ENCODE data around the gene LMCD1. TPM values are rescaled to one million over a fixed set of nuclear protein-coding genes. Genes with fewer than 3 reads are reported as not detected.

Gene LMCD1
- total and polyA plus RNA-seq, 2 donors (not counting 1 experiment from before 2014, with no cell fraction given), result 1.4 to 4.9 TPM

DNA sequence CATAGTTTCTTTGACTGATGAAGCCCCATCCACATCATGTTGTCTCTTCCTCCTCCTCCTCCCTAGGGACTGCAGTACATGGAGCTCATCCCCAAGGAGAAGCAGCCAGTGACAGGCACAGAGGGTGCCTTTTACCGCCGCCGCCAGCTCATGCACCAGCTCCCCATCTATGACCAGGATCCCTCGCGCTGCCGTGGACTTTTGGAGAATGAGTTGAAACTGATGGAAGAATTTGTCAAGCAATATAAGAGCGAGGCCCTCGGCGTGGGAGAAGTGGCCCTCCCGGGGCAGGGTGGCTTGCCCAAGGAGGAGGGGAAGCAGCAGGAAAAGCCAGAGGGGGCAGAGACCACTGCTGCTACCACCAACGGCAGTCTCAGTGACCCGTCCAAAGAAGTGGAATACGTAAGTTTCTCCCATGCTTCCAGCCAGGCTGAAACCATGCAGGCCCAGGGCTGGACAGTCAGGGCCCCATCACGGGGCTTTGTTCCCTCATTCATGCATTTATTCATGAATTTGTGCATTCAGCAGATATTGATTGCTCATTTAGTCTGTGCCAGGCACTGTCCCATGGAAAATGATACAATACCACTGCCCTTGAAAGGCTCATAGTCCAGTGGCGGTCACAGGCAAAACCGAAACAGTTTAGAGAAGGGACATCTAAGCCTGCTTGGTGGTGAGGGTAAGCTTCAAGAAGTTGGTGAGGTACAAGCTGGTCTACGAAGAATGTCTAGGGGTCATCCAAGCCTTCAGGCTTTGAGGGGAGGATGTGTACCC, 47.1 kb downstream of the LMCD1 start:
- H3K36me3 ChIP-seq (replicated peaks in 1 of 2; ENCODE audit: control extremely low read depth in 1 of 2, control insufficient read depth in 1 of 2, extremely low read depth in 1 of 2, insufficient read depth in 2 of 2, low read length in 1 of 2), result no peaks in the 10 kb centered on the region
- H3K4me2 ChIP-seq (replicated peaks; ENCODE audit: low read depth, low read length, poor library complexity, severe bottlenecking), result no peak overlapping the region
- Mint-ChIP-seq H3K27me3 (no peaks in the 10 kb centered on the region), H3K4me1 (no peaks in the 10 kb centered on the region), H3K4me3 (no peak overlapping the region), H3K9me3 (ENCODE audit: insufficient read depth) (no peaks in the 10 kb centered on the region), H3K27ac (no peak overlapping the region)
- ChIA-PET CTCF (no interaction called here), POLR2A (no interaction called here)
- intact Hi-C loops (cut with micrococcal nuclease), result no loop called here
- H4K20me1 ChIP-seq (ENCODE audit: control insufficient read depth, insufficient read depth, low read length, poor library complexity, severe bottlenecking), result no peaks in the 10 kb centered on the region
- H3K27me3 ChIP-seq (replicated peaks in 1 of 4; ENCODE audit: control extremely low read depth in 1 of 4, control insufficient read depth in 3 of 4, insufficient read depth in 4 of 4, low read length in 3 of 4), result no peaks in the 10 kb centered on the region
- no peak overlapping the region for H2AFZ ChIP-seq (ENCODE audit: insufficient read depth, low read depth, low read length, poor library complexity, severe bottlenecking)
- H3K9me3 ChIP-seq (ENCODE audit: control extremely low read depth in 1 of 3, control insufficient read depth in 2 of 3, insufficient read depth in 1 of 3, low read length in 2 of 3), result no peaks in the 10 kb centered on the region
- no peak overlapping the region for H3K9ac ChIP-seq (ENCODE audit: low read length)
- H3K27ac ChIP-seq (ENCODE audit: low read length in 2 of 2), result no peak overlapping the region
- no peak for ATAC-seq (ENCODE audit: low read depth)
- H3K4me1 ChIP-seq (ENCODE audit: control insufficient read depth in 2 of 2, insufficient read depth in 2 of 2, low read length in 2 of 2), result no peaks in the 10 kb centered on the region
- WGBS (ENCODE audit: insufficient coverage), result 98% methylated on average over 14 of the region's 17 CpGs
- TF ChIP-seq EZH2 (IDR thresholded peaks at IDR 0.05; ENCODE audit: borderline replicate concordance, insufficient read depth, low read depth, low read length, poor library complexity, severe bottlenecking), result no peak
- TF ChIP-seq, protein P1, sequence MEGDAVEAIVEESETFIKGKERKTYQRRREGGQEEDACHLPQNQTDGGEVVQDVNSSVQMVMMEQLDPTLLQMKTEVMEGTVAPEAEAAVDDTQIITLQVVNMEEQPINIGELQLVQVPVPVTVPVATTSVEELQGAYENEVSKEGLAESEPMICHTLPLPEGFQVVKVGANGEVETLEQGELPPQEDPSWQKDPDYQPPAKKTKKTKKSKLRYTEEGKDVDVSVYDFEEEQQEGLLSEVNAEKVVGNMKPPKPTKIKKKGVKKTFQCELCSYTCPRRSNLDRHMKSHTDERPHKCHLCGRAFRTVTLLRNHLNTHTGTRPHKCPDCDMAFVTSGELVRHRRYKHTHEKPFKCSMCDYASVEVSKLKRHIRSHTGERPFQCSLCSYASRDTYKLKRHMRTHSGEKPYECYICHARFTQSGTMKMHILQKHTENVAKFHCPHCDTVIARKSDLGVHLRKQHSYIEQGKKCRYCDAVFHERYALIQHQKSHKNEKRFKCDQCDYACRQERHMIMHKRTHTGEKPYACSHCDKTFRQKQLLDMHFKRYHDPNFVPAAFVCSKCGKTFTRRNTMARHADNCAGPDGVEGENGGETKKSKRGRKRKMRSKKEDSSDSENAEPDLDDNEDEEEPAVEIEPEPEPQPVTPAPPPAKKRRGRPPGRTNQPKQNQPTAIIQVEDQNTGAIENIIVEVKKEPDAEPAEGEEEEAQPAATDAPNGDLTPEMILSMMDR (IDR thresholded peaks at IDR 0.05), result no peak
- no peak overlapping the region for H3K4me3 ChIP-seq (ENCODE audit: control extremely low read depth in 1 of 5, extremely low read depth in 1 of 5, insufficient read depth in 1 of 5, low read depth in 2 of 5, low read length in 4 of 5)
- no peak for DNase-seq
- no peaks in the 10 kb centered on the region for H3K79me2 ChIP-seq (ENCODE audit: control insufficient read depth, insufficient read depth, low read length)

DNA sequence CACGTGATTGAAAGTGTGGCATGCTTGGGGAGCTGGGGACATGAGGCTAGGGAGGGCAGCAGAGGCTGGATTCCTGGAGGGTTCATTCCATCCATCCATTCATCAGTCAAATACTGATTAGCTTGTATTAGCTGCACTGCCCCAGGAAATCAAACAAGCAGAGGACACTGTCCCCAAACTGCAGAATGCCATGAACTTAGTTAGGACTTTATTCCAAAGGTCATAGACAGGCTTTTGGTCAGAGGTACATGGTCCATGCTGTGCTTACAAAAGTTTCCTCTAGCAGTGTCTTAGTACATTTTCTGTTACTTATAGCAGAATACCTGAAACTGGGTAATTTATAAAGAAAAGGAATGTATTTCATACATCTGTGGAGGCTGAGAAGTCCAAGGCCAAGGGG, 47.7 kb downstream of the LMCD1 start:
- H4K20me1 ChIP-seq (ENCODE audit: control insufficient read depth, insufficient read depth, low read length, poor library complexity, severe bottlenecking), result no peaks in the 10 kb centered on the region
- H3K27ac ChIP-seq (ENCODE audit: low read length in 2 of 2), result no peak overlapping the region
- Mint-ChIP-seq H3K9me3 (ENCODE audit: insufficient read depth) (no peaks in the 10 kb centered on the region), H3K27ac (no peak overlapping the region), H3K4me1 (no peaks in the 10 kb centered on the region), H3K27me3 (no peaks in the 10 kb centered on the region), H3K4me3 (no peak overlapping the region)
- DNase-seq (no peak), ATAC-seq (ENCODE audit: low read depth) (no peak)
- TF ChIP-seq, protein P1 (IDR thresholded peaks at IDR 0.05), result no peak
- TF ChIP-seq EZH2 (IDR thresholded peaks at IDR 0.05; ENCODE audit: borderline replicate concordance, insufficient read depth, low read depth, low read length, poor library complexity, severe bottlenecking), result no peak
- POLR2A ChIA-PET, result no interaction called here
- WGBS (ENCODE audit: insufficient coverage), result no CpG with 5 or more reads among the region's 1 CpG
- no peaks in the 10 kb centered on the region for H3K79me2 ChIP-seq (ENCODE audit: control insufficient read depth, insufficient read depth, low read length)
- intact Hi-C loops (cut with micrococcal nuclease), result no loop called here
- CTCF ChIA-PET, result no interaction called here
- no peaks in the 10 kb centered on the region for H3K9me3 ChIP-seq (ENCODE audit: control extremely low read depth in 1 of 3, control insufficient read depth in 2 of 3, insufficient read depth in 1 of 3, low read length in 2 of 3)
- H3K4me3 ChIP-seq (ENCODE audit: control extremely low read depth in 1 of 5, extremely low read depth in 1 of 5, insufficient read depth in 1 of 5, low read depth in 2 of 5, low read length in 4 of 5), result no peak overlapping the region
- no peaks in the 10 kb centered on the region for H3K4me1 ChIP-seq (ENCODE audit: control insufficient read depth in 2 of 2, insufficient read depth in 2 of 2, low read length in 2 of 2)
- no peak overlapping the region for H3K4me2 ChIP-seq (replicated peaks; ENCODE audit: low read depth, low read length, poor library complexity, severe bottlenecking)
- no peaks in the 10 kb centered on the region for H3K27me3 ChIP-seq (replicated peaks in 1 of 4; ENCODE audit: control extremely low read depth in 1 of 4, control insufficient read depth in 3 of 4, insufficient read depth in 4 of 4, low read length in 3 of 4)
- no peak overlapping the region for H2AFZ ChIP-seq (ENCODE audit: insufficient read depth, low read depth, low read length, poor library complexity, severe bottlenecking)
- H3K9ac ChIP-seq (ENCODE audit: low read length), result no peak overlapping the region
- no peaks in the 10 kb centered on the region for H3K36me3 ChIP-seq (replicated peaks in 1 of 2; ENCODE audit: control extremely low read depth in 1 of 2, control insufficient read depth in 1 of 2, extremely low read depth in 1 of 2, insufficient read depth in 2 of 2, low read length in 1 of 2)
